SU-DHL-6 (cell line): ENCODE measurements around the gene RALGDS.
A peak's percentile ranks its signal among the peaks of the same experiment; 100 is the strongest.

Experiments used
- H2AFZ ChIP-seq: fragments of 200-600 bp; sonication (generic); 2 replicates; pipeline ENCODE4 v1.6.1; 2014; ENCODE audit warnings: low read depth, mild to moderate bottlenecking, moderate library complexity, mixed read lengths, antibody characterized with exemption, low read length; ENCODE audit not compliant: severe bottlenecking
- H3F3A ChIP-seq: fragments of 200-600 bp; shearing (Covaris generic); 2 replicates; pipeline ENCODE4 v1.6.0; 2016; ENCODE audit warnings: antibody characterized with exemption, mild to moderate bottlenecking; ENCODE audit not compliant: insufficient read depth
- H3K27ac ChIP-seq: fragments of 200-600 bp; sonication (generic); 2 replicates; pipeline ENCODE4 v1.5.1; 2016; ENCODE audit warnings: low read depth, mild to moderate bottlenecking, low read length, moderate library complexity, mixed read lengths
- H3K27me3 ChIP-seq: fragments of 200-600 bp; sonication (generic), shearing (Covaris generic); 2 replicates; pipeline ENCODE4 v1.6.0; 2014; ENCODE audit warnings: mild to moderate bottlenecking, low read length
- H3K36me3 ChIP-seq: fragments of 200-600 bp; sonication (generic); 2 replicates; pipeline ENCODE4 v1.6.1; 2014; ENCODE audit warnings: mild to moderate bottlenecking, low read length, mixed read lengths
- H3K4me2 ChIP-seq: fragments of 300-600, 200-600 bp; shearing (Covaris generic), sonication (generic); 2 replicates; pipeline ENCODE4 v1.6.0; 2014; ENCODE audit warnings: low read length, low read depth, mild to moderate bottlenecking; ENCODE audit not compliant: poor library complexity, severe bottlenecking
- H3K4me3 ChIP-seq: fragments of 200-600 bp; sonication (generic); 2 replicates; pipeline ENCODE4 v1.5.1; 2014; ENCODE audit warnings: antibody characterized with exemption, low read length, mild to moderate bottlenecking, mixed read lengths; ENCODE audit not compliant: insufficient read depth, poor library complexity, severe bottlenecking
- H3K79me2 ChIP-seq: fragments of 200-600 bp; sonication (generic); 2 replicates; pipeline ENCODE4 v1.6.1; 2014; ENCODE audit warnings: mild to moderate bottlenecking, low read length, moderate library complexity; ENCODE audit not compliant: insufficient read depth
- H3K9ac ChIP-seq: fragments of 200-600 bp; sonication (generic); 2 replicates; pipeline ENCODE4 v1.7.0; 2014; ENCODE audit warnings: mild to moderate bottlenecking, low read length
- H3K9me2 ChIP-seq: fragments of 200-600 bp; sonication (generic); replicated peaks from 2 replicates; pipeline ENCODE4 v1.6.1; 2014; ENCODE audit warnings: low read length; ENCODE audit not compliant: insufficient read depth
- H3K9me3 ChIP-seq: fragments of 200-600 bp; sonication (generic); 2 replicates; pipeline ENCODE4 v1.6.1; 2014; ENCODE audit warnings: low read length, mixed read lengths; ENCODE audit not compliant: insufficient read depth
- H4K20me1 ChIP-seq: fragments of 200-600 bp; sonication (generic); 2 replicates; pipeline ENCODE4 v1.6.1; 2014; ENCODE audit warnings: low read depth, mild to moderate bottlenecking, antibody characterized with exemption, low read length, moderate library complexity, mixed read lengths
- EZH2phosphoT487 ChIP-seq: fragments of 200-600 bp; sonication (generic), shearing (Covaris generic); conservative IDR thresholded peaks from 2 replicates; pipeline ENCODE4 v1.6.1; 2018; ENCODE audit warnings: mild to moderate bottlenecking, antibody characterized with exemption, low read length, moderate library complexity, mixed read lengths
- TF ChIP-seq, protein P1 (sequence below): fragments of 200-600 bp; sonication (generic); IDR thresholded peaks from one replicate; pipeline ENCODE4 v1.5.1; 2017; ENCODE audit warnings: antibody characterized with exemption, mild to moderate bottlenecking, low read length, moderate library complexity; ENCODE audit not compliant: insufficient read depth, poor library complexity, severe bottlenecking

Gene RALGDS

DNA sequence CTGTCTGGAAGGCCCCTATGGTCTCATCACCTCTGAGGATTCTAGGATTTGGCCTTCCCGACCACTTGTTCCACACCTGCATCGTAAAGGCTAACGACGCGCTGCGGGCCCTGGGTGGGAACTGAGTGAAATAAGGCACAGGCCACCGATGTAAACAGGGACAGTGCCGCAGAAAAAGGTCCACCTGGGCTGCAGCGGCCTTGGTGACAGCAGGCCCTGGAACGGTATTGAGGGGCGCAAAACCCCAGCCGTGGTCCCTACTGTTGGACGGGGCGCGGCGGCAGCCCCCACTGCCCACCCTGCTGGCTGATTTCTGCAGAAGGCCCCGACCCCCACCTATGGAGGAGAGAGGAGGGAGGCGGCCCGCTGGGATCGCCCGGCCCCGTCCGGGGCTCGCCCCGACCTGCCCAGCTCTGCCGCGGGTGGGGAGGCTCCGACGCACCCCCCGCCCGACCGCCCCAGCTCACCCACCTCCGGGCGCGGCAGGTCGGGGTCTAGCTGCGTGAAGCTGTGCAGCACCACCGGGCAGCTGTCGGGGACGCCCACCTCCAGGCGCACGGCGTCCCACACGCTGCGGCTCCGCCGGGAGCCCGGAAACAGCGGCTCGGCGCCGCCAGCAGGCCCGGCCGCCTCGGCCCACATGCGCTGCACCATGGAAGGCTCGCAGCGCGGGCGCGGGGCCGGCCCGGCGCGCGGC lies 391 bp downstream of the RALGDS start:
- peak overlapping the region; percentile 58 for H3K9ac ChIP-seq
- peaks cover 6% of the 10 kb centered on the region; the same call in 1 of the 2 replicates for H3F3A ChIP-seq
- no peaks in the 10 kb centered on the region for H3K27me3 ChIP-seq
- no peak for TF ChIP-seq EZH2phosphoT487
- TF ChIP-seq, protein P1, sequence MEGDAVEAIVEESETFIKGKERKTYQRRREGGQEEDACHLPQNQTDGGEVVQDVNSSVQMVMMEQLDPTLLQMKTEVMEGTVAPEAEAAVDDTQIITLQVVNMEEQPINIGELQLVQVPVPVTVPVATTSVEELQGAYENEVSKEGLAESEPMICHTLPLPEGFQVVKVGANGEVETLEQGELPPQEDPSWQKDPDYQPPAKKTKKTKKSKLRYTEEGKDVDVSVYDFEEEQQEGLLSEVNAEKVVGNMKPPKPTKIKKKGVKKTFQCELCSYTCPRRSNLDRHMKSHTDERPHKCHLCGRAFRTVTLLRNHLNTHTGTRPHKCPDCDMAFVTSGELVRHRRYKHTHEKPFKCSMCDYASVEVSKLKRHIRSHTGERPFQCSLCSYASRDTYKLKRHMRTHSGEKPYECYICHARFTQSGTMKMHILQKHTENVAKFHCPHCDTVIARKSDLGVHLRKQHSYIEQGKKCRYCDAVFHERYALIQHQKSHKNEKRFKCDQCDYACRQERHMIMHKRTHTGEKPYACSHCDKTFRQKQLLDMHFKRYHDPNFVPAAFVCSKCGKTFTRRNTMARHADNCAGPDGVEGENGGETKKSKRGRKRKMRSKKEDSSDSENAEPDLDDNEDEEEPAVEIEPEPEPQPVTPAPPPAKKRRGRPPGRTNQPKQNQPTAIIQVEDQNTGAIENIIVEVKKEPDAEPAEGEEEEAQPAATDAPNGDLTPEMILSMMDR, result no peak
- H2AFZ ChIP-seq, result no peak overlapping the region
- H3K9me2 ChIP-seq, result no peaks in the 10 kb centered on the region
- H4K20me1 ChIP-seq, result no peaks in the 10 kb centered on the region; the same call in 1 of the 2 replicates
- H3K4me2 ChIP-seq, result peak overlapping the region; percentile 65
- H3K36me3 ChIP-seq, result no peaks in the 10 kb centered on the region
- H3K4me3 ChIP-seq, result peak overlapping the region; percentile 51
- H3K27ac ChIP-seq, result no peak overlapping the region
- no peaks in the 10 kb centered on the region for H3K9me3 ChIP-seq
- H3K79me2 ChIP-seq, result no peaks in the 10 kb centered on the region

DNA sequence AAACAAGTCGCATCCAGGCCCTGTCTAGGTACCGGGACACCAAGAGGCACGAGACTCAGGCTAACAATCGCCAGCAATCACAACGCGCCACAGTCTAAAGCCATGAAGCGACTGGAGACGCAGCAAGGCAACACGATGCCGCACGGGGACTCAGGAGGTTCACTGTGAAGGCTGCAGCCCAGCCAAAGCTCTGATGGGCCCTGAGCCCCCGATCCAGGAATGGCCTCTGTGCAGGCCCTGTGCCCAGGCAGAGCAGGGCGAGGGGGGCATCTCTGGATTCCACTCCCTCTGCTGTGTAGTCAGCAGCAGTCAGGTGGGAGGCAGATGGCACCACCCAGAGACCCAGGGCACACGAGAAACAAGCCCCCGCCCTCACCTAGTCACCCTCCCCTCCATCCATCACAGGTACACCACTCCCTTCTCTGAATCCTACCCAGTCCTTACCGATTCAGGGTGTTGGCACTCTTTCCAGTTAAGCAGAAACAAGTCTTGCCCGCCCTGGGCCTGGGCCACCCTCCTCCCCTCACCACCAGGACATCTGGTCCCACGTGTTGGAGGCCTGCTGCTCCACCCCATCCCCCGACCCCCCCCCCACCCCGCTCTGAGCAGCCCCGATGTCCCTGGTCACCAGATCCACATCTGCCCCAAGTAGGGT lies 1.1 kb downstream of the RALGDS start:
- Histone ChIP-seq H3K9ac (no peak overlapping the region), H4K20me1 (no peaks in the 10 kb centered on the region; the same call in 1 of the 2 replicates), H3F3A (peaks cover 6% of the 10 kb centered on the region; the same call in 1 of the 2 replicates), H2AFZ (no peak overlapping the region), H3K9me2 (no peaks in the 10 kb centered on the region), H3K36me3 (no peaks in the 10 kb centered on the region), H3K27ac (no peak overlapping the region), H3K4me2 (peak overlapping the region; percentile 65), H3K4me3 (no peak overlapping the region), H3K27me3 (no peaks in the 10 kb centered on the region), H3K79me2 (no peaks in the 10 kb centered on the region), H3K9me3 (no peaks in the 10 kb centered on the region)
- TF ChIP-seq EZH2phosphoT487, result no peak
- TF ChIP-seq, protein P1, result no peak

DNA sequence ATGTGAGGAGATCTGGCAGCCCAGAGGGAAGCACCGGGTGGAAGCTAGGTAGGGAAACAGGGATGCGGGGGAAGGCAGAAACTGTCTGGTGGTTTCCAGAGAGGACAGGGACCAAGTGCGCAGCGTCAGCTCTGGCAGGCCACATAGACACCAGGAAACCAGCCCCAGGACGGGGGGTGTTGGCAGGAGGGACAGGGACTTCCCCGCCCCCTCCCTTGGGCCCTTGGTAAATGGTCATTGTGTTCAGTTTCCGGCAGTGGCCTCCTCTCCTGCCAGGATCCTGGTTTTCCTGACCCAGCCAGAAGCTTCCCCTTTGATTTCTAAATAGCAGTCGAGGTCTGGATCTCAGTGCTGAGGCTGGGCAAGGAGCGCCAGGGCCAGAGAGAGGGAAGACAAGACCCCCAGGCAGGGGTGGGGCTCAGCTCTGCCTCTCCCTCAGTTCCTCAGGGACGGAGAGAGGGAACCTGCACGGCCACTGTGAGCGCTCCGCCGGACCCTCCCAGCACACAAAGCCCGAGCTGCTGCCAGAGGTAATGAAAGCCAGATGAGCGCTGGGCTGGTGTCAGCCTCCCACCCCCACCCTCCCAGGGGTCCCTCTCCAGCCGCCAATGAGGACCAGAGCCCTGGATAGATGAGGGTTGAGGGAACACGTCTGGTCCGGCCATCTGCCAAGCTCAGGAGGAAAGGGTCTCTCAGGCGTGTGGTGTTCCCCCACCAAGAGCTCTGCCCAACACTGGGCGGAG lies 1.8 kb downstream of the RALGDS start:
- H3K4me3 ChIP-seq, result no peak overlapping the region

More for the DNA sequence above, 1.8 kb downstream of the RALGDS start:
- Histone ChIP-seq H3F3A (peaks cover 6% of the 10 kb centered on the region; the same call in 1 of the 2 replicates), H3K27me3 (no peaks in the 10 kb centered on the region), H3K9ac (no peak overlapping the region), H3K9me3 (no peaks in the 10 kb centered on the region), H3K79me2 (no peaks in the 10 kb centered on the region), H3K4me2 (no peak overlapping the region), H3K27ac (no peak overlapping the region), H4K20me1 (peaks cover 5% of the 10 kb centered on the region; the same call in 1 of the 2 replicates), H2AFZ (no peak overlapping the region), H3K9me2 (no peaks in the 10 kb centered on the region), H3K36me3 (no peaks in the 10 kb centered on the region)
- TF ChIP-seq, protein P1, result no peak
- TF ChIP-seq EZH2phosphoT487, result no peak
